Upper lobe of left lung (tissue), 4 donors: ENCODE measurements around the gene SEC11A.

Experiments
- CTCF ChIP-seq, 6 experiments: fragments of 450-650 bp in 4 of 6; fragments of 200-600 bp in 2 of 6; sonication (generic) in 2 of 6; IDR thresholded peaks; one replicate each; pipeline ENCODE4 v1.5.1; 2016 to 2019; ENCODE audit warnings: antibody characterized with exemption in 6 of 6
- EP300 ChIP-seq, 4 donors: sonication (generic); formaldehyde crosslinking; IDR thresholded peaks; one replicate each; pipeline ENCODE4 v1.5.1; 2017; ENCODE audit warnings: antibody characterized with exemption in 4 of 4, control low read depth in 2 of 4
- POLR2A ChIP-seq, 4 donors: fragments of 450-650 bp; IDR thresholded peaks; one replicate each; pipeline ENCODE4 v1.5.1; 2016 to 2017; ENCODE audit warnings: antibody characterized with exemption in 4 of 4, mild to moderate bottlenecking in 2 of 4
- POLR2AphosphoS5 ChIP-seq, 2 donors: sonication (generic); formaldehyde crosslinking; IDR thresholded peaks; one replicate each; pipeline ENCODE4 v1.5.1; 2017; ENCODE audit warnings: antibody characterized with exemption in 2 of 2

- TF ChIP-seq CTCF (IDR thresholded peaks at IDR 0.05) (peak; percentile 61 to 91 (median 76)), POLR2A (IDR thresholded peaks at IDR 0.05) (peak in 1 of 4 donors; percentile 50), EP300 (IDR thresholded peaks at IDR 0.05) (no peak), POLR2AphosphoS5 (IDR thresholded peaks at IDR 0.05) (peak in 1 of 2 donors; percentile 41)
These were observed 57.7 kb downstream of the SEC11A start, which contains the start of gene NMB for GRCh38 chr15:84658080-84658787.
